Esophagus squamous epithelium (tissue), 4 donors: ENCODE measurements around the gene TCAP.

Source experiments
- POLR2A ChIP-seq, 4 donors: fragments of 450-650 bp; IDR thresholded peaks; one replicate each; pipeline ENCODE4 v1.6.1; 2017; ENCODE audit warnings: antibody characterized with exemption in 4 of 4, mild to moderate bottlenecking in 4 of 4, moderate library complexity in 3 of 4
- TF ChIP-seq, protein P1 (sequence below), 6 experiments: fragments of 450-650 bp in 4 of 6; fragments of 200-600 bp in 2 of 6; sonication (generic) in 2 of 6; IDR thresholded peaks; one replicate each; pipeline ENCODE4 v1.5.1; 2016 to 2019; ENCODE audit warnings: antibody characterized with exemption in 6 of 6, mild to moderate bottlenecking in 4 of 6, moderate library complexity in 4 of 6

DNA sequence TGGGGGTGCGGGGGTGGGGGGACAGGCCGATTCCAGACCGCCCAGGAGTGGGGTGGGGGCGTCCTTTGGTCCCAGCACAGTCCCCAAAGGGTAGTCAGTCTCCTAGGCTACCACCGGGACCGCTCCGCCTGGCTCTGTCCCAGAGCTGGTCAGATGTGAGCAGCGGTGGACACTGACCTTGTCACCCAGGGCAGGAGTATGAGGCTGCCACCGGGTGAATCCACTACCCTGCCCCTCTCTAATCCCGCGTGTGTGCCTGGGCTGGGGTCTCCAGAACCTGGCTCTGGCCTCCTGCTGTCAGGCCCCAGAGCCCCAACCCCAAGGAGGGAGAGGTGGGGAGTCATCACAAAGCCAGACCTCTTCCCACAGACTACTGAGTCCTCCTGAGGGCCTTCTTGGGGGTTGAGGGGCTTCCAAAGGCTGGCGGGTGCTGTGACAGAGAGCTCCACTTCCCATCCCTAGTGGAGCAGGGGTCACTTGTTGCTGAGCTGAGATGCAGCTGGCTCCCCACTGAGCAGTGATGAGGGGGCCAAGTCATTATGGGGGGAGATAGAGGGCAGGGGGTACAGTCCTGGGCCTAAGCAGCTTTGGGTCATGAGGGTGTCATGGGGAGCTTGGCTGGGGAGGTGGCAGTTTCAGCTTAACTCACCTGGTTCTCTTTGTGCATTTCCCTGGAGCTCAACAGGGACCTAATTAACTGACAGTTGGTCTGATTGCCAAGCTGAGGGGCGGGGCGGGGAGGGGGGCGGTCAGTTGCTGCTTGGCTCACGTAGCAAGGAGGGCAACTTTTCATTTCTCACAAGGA, 37.2 kb upstream of the TCAP start:
- TF ChIP-seq, protein P1, sequence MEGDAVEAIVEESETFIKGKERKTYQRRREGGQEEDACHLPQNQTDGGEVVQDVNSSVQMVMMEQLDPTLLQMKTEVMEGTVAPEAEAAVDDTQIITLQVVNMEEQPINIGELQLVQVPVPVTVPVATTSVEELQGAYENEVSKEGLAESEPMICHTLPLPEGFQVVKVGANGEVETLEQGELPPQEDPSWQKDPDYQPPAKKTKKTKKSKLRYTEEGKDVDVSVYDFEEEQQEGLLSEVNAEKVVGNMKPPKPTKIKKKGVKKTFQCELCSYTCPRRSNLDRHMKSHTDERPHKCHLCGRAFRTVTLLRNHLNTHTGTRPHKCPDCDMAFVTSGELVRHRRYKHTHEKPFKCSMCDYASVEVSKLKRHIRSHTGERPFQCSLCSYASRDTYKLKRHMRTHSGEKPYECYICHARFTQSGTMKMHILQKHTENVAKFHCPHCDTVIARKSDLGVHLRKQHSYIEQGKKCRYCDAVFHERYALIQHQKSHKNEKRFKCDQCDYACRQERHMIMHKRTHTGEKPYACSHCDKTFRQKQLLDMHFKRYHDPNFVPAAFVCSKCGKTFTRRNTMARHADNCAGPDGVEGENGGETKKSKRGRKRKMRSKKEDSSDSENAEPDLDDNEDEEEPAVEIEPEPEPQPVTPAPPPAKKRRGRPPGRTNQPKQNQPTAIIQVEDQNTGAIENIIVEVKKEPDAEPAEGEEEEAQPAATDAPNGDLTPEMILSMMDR (IDR thresholded peaks at IDR 0.05), result no peak
- TF ChIP-seq POLR2A (IDR thresholded peaks at IDR 0.05), result no peak
